Measurements from ENCODE around the gene SULT1A1.
"Not testable (repeated sequence)": the region's sequence is repeated elsewhere in the genome, so short reads cannot be mapped to it uniquely, and the experiment has no call there.

SULT1A1 gene

GRCh38 chr16:28609631-28610594 lies at the start of gene SULT1A1:
Gene SULT1A1, minus strand, starts transcription at chr16:28610044. Its CDS starts 1,189 bp downstream, at chr16:28608855.
- no peak for DNase-seq

- not testable (repeated sequence) for DNase-seq
These were observed 30.1 kb upstream of the SULT1A1 start for GRCh38 chr16:28639959-28640358.

- DNase-seq: not testable (repeated sequence)
These were observed 28.5 kb upstream of the SULT1A1 start for GRCh38 chr16:28638359-28638758.

GRCh38 chr16:28637765-28638164 lies 27.9 kb upstream of the SULT1A1 start, which contains the start of gene NPIPB8:
Gene NPIPB8, plus strand, starts transcription at chr16:28638065. Its CDS starts 296 bp downstream, at chr16:28638361.
- DNase-seq: not testable (repeated sequence)

GRCh38 chr16:28636093-28636823 lies 26.4 kb upstream of the SULT1A1 start:
- not testable (repeated sequence) for DNase-seq

- DNase-seq: not testable (repeated sequence)
These were observed 21.1 kb upstream of the SULT1A1 start for GRCh38 chr16:28630905-28631304.

- DNase-seq: peak; percentile 77
These were observed 13.4 kb upstream of the SULT1A1 start for GRCh38 chr16:28623172-28623711.

- DNase-seq: not testable (repeated sequence)
These were observed 12.8 kb upstream of the SULT1A1 start for GRCh38 chr16:28622532-28623171.

- no peak for DNase-seq
These were observed 11.8 kb upstream of the SULT1A1 start for GRCh38 chr16:28621481-28622155.

- DNase-seq: not testable (repeated sequence)
These were observed 10.5 kb upstream of the SULT1A1 start for GRCh38 chr16:28620316-28620715.

- DNase-seq: no peak
These were observed 8.0 kb upstream of the SULT1A1 start for GRCh38 chr16:28617874-28618273.

- no peak for DNase-seq
These were observed 6.8 kb upstream of the SULT1A1 start for GRCh38 chr16:28616636-28617035.

- not testable (repeated sequence) for DNase-seq
These were observed 6.4 kb upstream of the SULT1A1 start for GRCh38 chr16:28616224-28616577.

GRCh38 chr16:28615486-28616223 lies 5.8 kb upstream of the SULT1A1 start:
- not testable (repeated sequence) for DNase-seq

- not testable (repeated sequence) for DNase-seq
These were observed 4.7 kb upstream of the SULT1A1 start for GRCh38 chr16:28614561-28614960.

GRCh38 chr16:28613912-28614311 lies 4.1 kb upstream of the SULT1A1 start:
- DNase-seq: not testable (repeated sequence)

- not testable (repeated sequence) for DNase-seq
These were observed 2.8 kb upstream of the SULT1A1 start for GRCh38 chr16:28612359-28613280.

- DNase-seq: no peak
These were observed 849 bp upstream of the SULT1A1 start for GRCh38 chr16:28610595-28611191.

GRCh38 chr16:28608867-28609596 lies 812 bp downstream of the SULT1A1 start:
- DNase-seq: not testable (repeated sequence)

All from DMS153 (cell line).